Measurements from ENCODE around the gene MTIF2.

Gene MTIF2

DNA sequence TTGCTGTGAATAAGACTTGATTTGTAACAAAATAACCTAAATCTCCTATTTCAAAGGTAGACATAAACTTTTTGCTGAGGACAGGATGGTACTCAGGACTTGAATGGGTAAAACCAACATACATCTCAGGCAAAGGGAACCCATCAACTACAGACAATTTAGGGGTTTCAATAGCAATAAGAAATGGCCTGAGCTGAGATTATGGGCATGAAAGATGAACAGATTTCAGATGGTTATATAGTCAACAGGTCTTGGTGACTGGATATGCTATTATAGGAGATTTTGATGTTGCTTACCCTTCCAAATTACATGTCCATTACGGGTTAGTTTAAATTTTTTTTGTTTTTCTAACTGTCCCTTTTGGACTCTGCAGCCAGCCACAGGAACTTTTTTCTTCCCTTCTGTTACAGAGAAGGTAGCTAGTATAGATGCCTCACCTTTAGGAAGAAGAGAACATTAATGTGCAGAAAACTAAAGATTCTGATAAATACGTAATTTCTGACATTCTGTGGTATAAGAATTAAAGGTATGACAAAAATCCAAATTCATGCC lies 32.0 kb downstream of the MTIF2 start:
- H2BK5ac ChIP-seq (ENCODE audit: low read length) = no peak overlapping the region
- no peaks in the 10 kb centered on the region for H3K9me3 ChIP-seq (replicated peaks in 1 of 2; ENCODE audit: control insufficient read depth in 2 of 2, insufficient read depth in 1 of 2, low read depth in 1 of 2, low read length in 2 of 2)
- H3K4me3 ChIP-seq (ENCODE audit: low read length in 2 of 2) = no peak overlapping the region
- H2BK120ac ChIP-seq (ENCODE audit: low read depth, low read length) = no peak overlapping the region
- no peak overlapping the region for H4K91ac ChIP-seq (ENCODE audit: low read depth, low read length, poor library complexity)
- H3K27me3 ChIP-seq (ENCODE audit: control insufficient read depth in 3 of 3, insufficient read depth in 3 of 3, low read depth in 1 of 3, low read length in 3 of 3) = no peaks in the 10 kb centered on the region
- no peak overlapping the region for H3K9ac ChIP-seq (ENCODE audit: low read depth, low read length, poor library complexity)
- H2AFZ ChIP-seq (ENCODE audit: low read length) = no peak overlapping the region
- H3K4me2 ChIP-seq (ENCODE audit: insufficient read depth, low read length, poor library complexity, severe bottlenecking) = no peak overlapping the region
- peaks cover 9 to 83% of the 10 kb centered on the region in 2 donors for H3K36me3 ChIP-seq (replicated peaks in 1 of 2; ENCODE audit: control insufficient read depth in 2 of 2, insufficient read depth in 2 of 2, low read length in 2 of 2)
- H3K23ac ChIP-seq (ENCODE audit: low read depth, low read length, poor library complexity) = no peak overlapping the region
- H3K18ac ChIP-seq (ENCODE audit: low read length) = no peak overlapping the region
- no peak overlapping the region for H3K14ac ChIP-seq (ENCODE audit: low read length)
- H2BK15ac ChIP-seq (ENCODE audit: low read length) = no peak overlapping the region
- no CpG with 5 or more reads among the region's 2 CpGs for WGBS, 2 donors (ENCODE audit: extremely low coverage in 2 of 2, insufficient read length in 2 of 2, insufficient replicate concordance in 1 of 2)
- H2BK12ac ChIP-seq (ENCODE audit: low read length) = no peak overlapping the region
- no peak overlapping the region for H3K27ac ChIP-seq (replicated peaks; ENCODE audit: low read length)
- no peak overlapping the region for H3K4ac ChIP-seq (ENCODE audit: low read length)
- peaks cover 5 to 9% of the 10 kb centered on the region in 2 donors for H3K4me1 ChIP-seq (ENCODE audit: control insufficient read depth in 2 of 2, insufficient read depth in 1 of 2, low read depth in 1 of 2, low read length in 2 of 2)
- H2AK5ac ChIP-seq (ENCODE audit: low read depth, low read length) = no peak overlapping the region
- H4K8ac ChIP-seq (ENCODE audit: low read depth, low read length) = no peak overlapping the region
- H3K79me1 ChIP-seq (ENCODE audit: low read depth, low read length) = peaks cover 2% of the 10 kb centered on the region
- no peak for DNase-seq (ENCODE audit: low spot score)

DNA sequence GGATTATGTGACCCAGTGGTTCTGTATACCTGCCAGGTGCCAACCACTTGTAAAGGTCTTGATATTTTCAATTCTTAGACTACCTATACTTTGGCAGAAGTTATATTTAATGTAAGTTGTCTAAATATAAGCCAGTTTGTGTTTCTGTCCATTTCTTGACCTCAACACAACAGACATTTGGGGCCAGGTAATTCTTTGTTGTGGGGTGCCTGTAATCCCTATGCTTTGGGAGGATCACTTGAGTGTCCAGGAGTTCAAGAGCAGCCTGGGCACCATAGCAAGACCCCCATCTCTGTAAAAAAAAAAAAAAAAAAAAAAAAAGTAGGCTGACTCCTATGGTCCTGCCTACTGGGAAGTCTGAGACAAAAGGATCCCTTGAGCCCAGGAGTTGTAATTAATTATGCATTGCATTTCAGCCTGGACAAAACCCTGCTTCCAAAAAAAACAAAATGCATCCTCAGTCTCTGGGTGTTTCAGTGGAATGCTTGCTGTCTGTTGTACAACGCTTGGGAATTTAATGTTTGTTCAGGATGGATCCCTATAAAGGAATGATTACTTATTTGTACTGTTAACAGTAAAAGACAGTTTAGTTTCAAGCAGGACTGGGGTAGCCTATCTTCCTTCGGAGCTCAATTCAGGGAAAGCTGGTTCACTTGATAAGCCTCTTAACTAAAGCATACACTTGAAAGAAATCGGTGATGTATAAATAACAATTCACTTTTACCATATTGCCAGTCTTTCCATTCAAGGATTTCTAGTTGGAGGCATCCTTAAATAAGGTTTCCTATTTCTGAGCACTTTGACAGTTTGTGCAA lies 33.1 kb downstream of the MTIF2 start:
- Histone ChIP-seq H3K27ac (replicated peaks; ENCODE audit: low read length) (no peak overlapping the region), H3K4me3 (ENCODE audit: low read length in 2 of 2) (no peak overlapping the region), H3K4me1 (ENCODE audit: control insufficient read depth in 2 of 2, insufficient read depth in 1 of 2, low read depth in 1 of 2, low read length in 2 of 2) (peaks cover 5 to 9% of the 10 kb centered on the region in 2 donors)

DNA sequence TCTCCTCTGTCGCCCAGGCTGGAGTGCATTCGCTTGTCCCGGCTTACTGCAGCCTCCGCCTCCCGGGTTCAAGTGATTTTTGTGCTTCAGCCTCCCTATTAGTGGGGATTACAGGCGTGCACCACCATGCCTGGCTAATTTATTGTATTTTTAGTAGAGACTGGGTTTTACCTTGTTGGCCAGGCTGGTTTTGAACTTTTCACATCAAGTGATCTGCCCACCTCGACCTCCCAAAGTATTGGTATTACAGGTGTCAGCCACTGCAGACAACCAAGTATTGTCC lies 35.4 kb downstream of the MTIF2 start:
- no peak overlapping the region for H4K8ac ChIP-seq (ENCODE audit: low read depth, low read length)
- H2BK15ac ChIP-seq (ENCODE audit: low read length) = no peak overlapping the region
- H3K4me2 ChIP-seq (ENCODE audit: insufficient read depth, low read length, poor library complexity, severe bottlenecking) = peak overlapping the region; percentile 78
- H3K18ac ChIP-seq (ENCODE audit: low read length) = no peak overlapping the region
- H3K9me3 ChIP-seq (replicated peaks in 1 of 2; ENCODE audit: control insufficient read depth in 2 of 2, insufficient read depth in 1 of 2, low read depth in 1 of 2, low read length in 2 of 2) = no peaks in the 10 kb centered on the region
- no peak overlapping the region for H3K4ac ChIP-seq (ENCODE audit: low read length)
- H3K36me3 ChIP-seq (replicated peaks in 1 of 2; ENCODE audit: control insufficient read depth in 2 of 2, insufficient read depth in 2 of 2, low read length in 2 of 2) = peaks cover 9 to 56% of the 10 kb centered on the region in 2 donors
- H3K4me3 ChIP-seq (ENCODE audit: low read length in 2 of 2) = peak overlapping the region in 1 of 2 donors; percentile 64
- DNase-seq (ENCODE audit: low spot score) = no peak
- no peaks in the 10 kb centered on the region for H3K27me3 ChIP-seq (ENCODE audit: control insufficient read depth in 3 of 3, insufficient read depth in 3 of 3, low read depth in 1 of 3, low read length in 3 of 3)
- no peak overlapping the region for H3K9ac ChIP-seq (ENCODE audit: low read depth, low read length, poor library complexity)
- H2AFZ ChIP-seq (ENCODE audit: low read length) = no peak overlapping the region
- no peak overlapping the region for H2BK120ac ChIP-seq (ENCODE audit: low read depth, low read length)
- H3K4me1 ChIP-seq (ENCODE audit: control insufficient read depth in 2 of 2, insufficient read depth in 1 of 2, low read depth in 1 of 2, low read length in 2 of 2) = peaks cover 5 to 9% of the 10 kb centered on the region in 2 donors
- H4K91ac ChIP-seq (ENCODE audit: low read depth, low read length, poor library complexity) = no peak overlapping the region
- H2BK5ac ChIP-seq (ENCODE audit: low read length) = no peak overlapping the region
- no CpG with 5 or more reads among the region's 7 CpGs for WGBS, 2 donors (ENCODE audit: extremely low coverage in 2 of 2, insufficient read length in 2 of 2, insufficient replicate concordance in 1 of 2)
- no peak overlapping the region for H2AK5ac ChIP-seq (ENCODE audit: low read depth, low read length)
- no peak overlapping the region for H3K27ac ChIP-seq (replicated peaks; ENCODE audit: low read length)
- H2BK12ac ChIP-seq (ENCODE audit: low read length) = no peak overlapping the region
- no peak overlapping the region for H3K23ac ChIP-seq (ENCODE audit: low read depth, low read length, poor library complexity)
- no peak overlapping the region for H3K14ac ChIP-seq (ENCODE audit: low read length)
- peaks cover 2% of the 10 kb centered on the region for H3K79me1 ChIP-seq (ENCODE audit: low read depth, low read length)

More for the DNA sequence above, 33.1 kb downstream of the MTIF2 start:
- H2BK120ac ChIP-seq (ENCODE audit: low read depth, low read length) = no peak overlapping the region
- H2BK15ac ChIP-seq (ENCODE audit: low read length) = no peak overlapping the region
- H3K18ac ChIP-seq (ENCODE audit: low read length) = no peak overlapping the region
- no peaks in the 10 kb centered on the region for H3K27me3 ChIP-seq (ENCODE audit: control insufficient read depth in 3 of 3, insufficient read depth in 3 of 3, low read depth in 1 of 3, low read length in 3 of 3)
- no peak overlapping the region for H3K14ac ChIP-seq (ENCODE audit: low read length)
- peaks cover 2% of the 10 kb centered on the region for H3K79me1 ChIP-seq (ENCODE audit: low read depth, low read length)
- H4K91ac ChIP-seq (ENCODE audit: low read depth, low read length, poor library complexity) = no peak overlapping the region
- H3K23ac ChIP-seq (ENCODE audit: low read depth, low read length, poor library complexity) = no peak overlapping the region
- no peak overlapping the region for H4K8ac ChIP-seq (ENCODE audit: low read depth, low read length)
- H2AFZ ChIP-seq (ENCODE audit: low read length) = no peak overlapping the region
- H3K36me3 ChIP-seq (replicated peaks in 1 of 2; ENCODE audit: control insufficient read depth in 2 of 2, insufficient read depth in 2 of 2, low read length in 2 of 2) = peaks cover 9 to 72% of the 10 kb centered on the region in 2 donors
- no peak overlapping the region for H2BK12ac ChIP-seq (ENCODE audit: low read length)
- no peak for DNase-seq (ENCODE audit: low spot score)
- no peak overlapping the region for H3K4me2 ChIP-seq (ENCODE audit: insufficient read depth, low read length, poor library complexity, severe bottlenecking)
- no CpG with 5 or more reads among the region's 3 CpGs for WGBS, 2 donors (ENCODE audit: extremely low coverage in 2 of 2, insufficient read length in 2 of 2, insufficient replicate concordance in 1 of 2)
- H3K9ac ChIP-seq (ENCODE audit: low read depth, low read length, poor library complexity) = no peak overlapping the region
- H2AK5ac ChIP-seq (ENCODE audit: low read depth, low read length) = no peak overlapping the region
- H2BK5ac ChIP-seq (ENCODE audit: low read length) = no peak overlapping the region
- no peaks in the 10 kb centered on the region for H3K9me3 ChIP-seq (replicated peaks in 1 of 2; ENCODE audit: control insufficient read depth in 2 of 2, insufficient read depth in 1 of 2, low read depth in 1 of 2, low read length in 2 of 2)
- H3K4ac ChIP-seq (ENCODE audit: low read length) = no peak overlapping the region

DNA sequence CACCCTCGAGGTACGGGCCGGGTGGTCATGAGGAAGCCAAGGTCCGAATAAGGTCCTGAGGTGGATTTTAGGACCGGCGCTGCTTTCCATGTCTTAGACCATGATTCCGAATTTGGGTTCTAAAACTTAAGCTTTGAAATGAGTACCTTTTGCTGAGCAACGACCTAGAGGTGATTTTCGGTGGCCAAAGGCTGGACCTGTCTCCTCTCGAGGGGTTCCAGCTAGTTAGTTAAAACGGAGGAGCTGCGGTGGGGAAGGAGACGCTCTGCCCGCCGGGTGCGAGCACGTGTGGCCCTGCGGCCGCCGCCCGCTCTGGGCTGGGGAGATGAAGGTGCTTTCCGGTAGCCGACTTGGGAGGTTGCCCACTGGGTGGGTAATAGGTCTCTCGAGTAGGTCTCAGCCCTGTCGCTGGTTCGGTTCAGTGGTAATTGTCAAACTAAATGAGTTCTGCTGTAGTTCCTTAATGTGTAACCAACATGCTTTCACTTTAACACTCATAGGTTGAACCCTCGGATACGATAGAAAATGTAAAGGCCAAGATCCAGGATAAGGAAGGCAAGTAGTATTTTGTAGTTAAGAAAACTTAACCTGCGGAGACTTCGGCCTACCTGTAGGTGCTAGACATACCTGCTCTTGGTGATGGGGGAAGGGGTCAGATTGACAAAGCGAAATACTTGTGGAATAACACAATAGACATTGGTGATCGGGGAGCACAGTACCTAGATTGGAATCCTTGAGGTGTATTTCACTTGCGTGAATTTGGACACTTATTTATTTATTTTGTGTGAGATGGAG lies 36.0 kb downstream of the MTIF2 start:
- H2AK5ac ChIP-seq (ENCODE audit: low read depth, low read length) = peak overlapping the region; percentile 6
- H4K8ac ChIP-seq (ENCODE audit: low read depth, low read length) = no peak overlapping the region
- no peak for DNase-seq (ENCODE audit: low spot score)
- H3K27me3 ChIP-seq (ENCODE audit: control insufficient read depth in 3 of 3, insufficient read depth in 3 of 3, low read depth in 1 of 3, low read length in 3 of 3) = no peaks in the 10 kb centered on the region
- H3K18ac ChIP-seq (ENCODE audit: low read length) = peak overlapping the region; percentile 82
- H3K4me3 ChIP-seq (ENCODE audit: low read length in 2 of 2) = peak overlapping the region; percentile 64 to 93
- no peak overlapping the region for H2BK5ac ChIP-seq (ENCODE audit: low read length)
- no peak overlapping the region for H2BK120ac ChIP-seq (ENCODE audit: low read depth, low read length)
- peaks cover 9 to 58% of the 10 kb centered on the region in 2 donors for H3K36me3 ChIP-seq (replicated peaks in 1 of 2; ENCODE audit: control insufficient read depth in 2 of 2, insufficient read depth in 2 of 2, low read length in 2 of 2)
- peaks cover 2% of the 10 kb centered on the region for H3K79me1 ChIP-seq (ENCODE audit: low read depth, low read length)
- peak overlapping the region; percentile 38 for H3K23ac ChIP-seq (ENCODE audit: low read depth, low read length, poor library complexity)
- H3K4ac ChIP-seq (ENCODE audit: low read length) = no peak overlapping the region
- no peak overlapping the region for H3K27ac ChIP-seq (replicated peaks; ENCODE audit: low read length)
- H3K4me1 ChIP-seq (ENCODE audit: control insufficient read depth in 2 of 2, insufficient read depth in 1 of 2, low read depth in 1 of 2, low read length in 2 of 2) = peaks cover 5 to 9% of the 10 kb centered on the region in 2 donors
- peak overlapping the region; percentile 92 for H3K9ac ChIP-seq (ENCODE audit: low read depth, low read length, poor library complexity)
- peak overlapping the region; percentile 85 for H2AFZ ChIP-seq (ENCODE audit: low read length)
- no CpG with 5 or more reads among the region's 33 CpGs for WGBS, 2 donors (ENCODE audit: extremely low coverage in 2 of 2, insufficient read length in 2 of 2, insufficient replicate concordance in 1 of 2)
- H3K14ac ChIP-seq (ENCODE audit: low read length) = peak overlapping the region; percentile 25
- peak overlapping the region; percentile 78 for H3K4me2 ChIP-seq (ENCODE audit: insufficient read depth, low read length, poor library complexity, severe bottlenecking)
- no peaks in the 10 kb centered on the region for H3K9me3 ChIP-seq (replicated peaks in 1 of 2; ENCODE audit: control insufficient read depth in 2 of 2, insufficient read depth in 1 of 2, low read depth in 1 of 2, low read length in 2 of 2)
- no peak overlapping the region for H2BK12ac ChIP-seq (ENCODE audit: low read length)
- no peak overlapping the region for H4K91ac ChIP-seq (ENCODE audit: low read depth, low read length, poor library complexity)
- no peak overlapping the region for H2BK15ac ChIP-seq (ENCODE audit: low read length)

Measured in neuronal stem cell (in vitro differentiated cells).